GM12875 (cell line): ENCODE measurements around the gene RANBP2.

Experiments used
- H3K4me3 ChIP-seq: one replicate; pipeline ENCODE4 v1.5.1; 2011; ENCODE audit warnings: low read depth, low read length, control low read depth
- CTCF ChIP-seq: IDR thresholded peaks from 2 replicates; pipeline ENCODE4 v1.5.1; 2011; ENCODE audit warnings: low read depth, mild to moderate bottlenecking, control low read depth, inconsistent platforms, low read length, moderate library complexity, borderline replicate concordance; ENCODE audit not compliant: insufficient read depth

RANBP2 gene

DNA sequence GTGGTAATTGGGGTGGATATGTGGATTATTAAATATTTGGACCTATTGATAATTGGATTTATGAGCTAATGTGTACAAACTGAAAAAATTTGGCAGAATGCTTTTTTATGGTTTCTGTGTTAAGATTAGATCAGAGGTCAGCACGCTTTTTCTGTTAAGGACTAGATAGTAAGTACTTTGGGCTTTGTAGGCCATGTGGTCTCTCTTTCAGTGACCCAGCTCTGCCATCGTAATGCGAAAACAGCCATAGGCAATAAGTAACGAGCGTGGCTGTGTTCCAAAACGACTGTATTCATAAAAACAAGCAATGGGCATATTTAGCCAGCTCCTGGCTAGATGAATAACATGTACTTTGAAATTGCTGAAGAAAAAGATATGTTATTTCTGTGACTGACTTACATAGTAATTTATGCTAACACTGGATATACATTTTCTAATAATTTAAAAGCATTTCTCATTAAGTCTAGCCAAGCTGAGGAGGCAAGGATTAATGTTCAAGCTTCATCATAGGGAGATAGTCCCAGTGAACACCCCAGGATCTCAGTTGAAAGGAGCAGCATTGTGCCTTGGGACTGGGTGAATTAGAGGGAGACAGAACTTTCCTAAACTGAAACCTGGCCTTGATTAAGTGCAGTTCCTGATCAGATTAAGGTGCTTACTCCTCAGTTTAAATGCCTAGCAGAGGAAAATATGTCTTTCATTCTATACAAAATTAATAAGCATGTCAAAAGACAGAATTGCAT lies 87.3 kb downstream of the RANBP2 start:
- TF ChIP-seq CTCF: no peak

DNA sequence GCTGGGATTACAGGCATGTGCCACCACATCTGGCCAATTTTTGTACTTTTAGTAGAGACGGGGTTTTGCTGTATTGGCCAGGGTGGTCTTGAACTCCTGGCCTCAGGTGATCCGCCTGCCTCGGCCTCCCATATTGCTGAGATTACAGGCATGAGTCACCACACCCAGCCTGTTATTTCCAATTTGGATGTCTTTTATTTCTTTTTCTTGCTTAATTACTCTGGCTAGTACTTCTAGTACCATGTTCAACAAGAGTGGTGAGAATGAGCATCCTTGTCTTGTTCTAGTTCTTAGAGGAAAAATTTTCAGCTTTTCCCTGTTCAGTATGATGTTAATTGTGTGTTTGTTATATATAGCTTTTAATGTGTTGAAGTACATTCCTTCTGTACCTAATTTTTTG lies 90.7 kb downstream of the RANBP2 start:
- no peak for TF ChIP-seq CTCF
- H3K4me3 ChIP-seq: no peak overlapping the region

More for the DNA sequence above, 87.3 kb downstream of the RANBP2 start:
- H3K4me3 ChIP-seq: no peak overlapping the region

DNA sequence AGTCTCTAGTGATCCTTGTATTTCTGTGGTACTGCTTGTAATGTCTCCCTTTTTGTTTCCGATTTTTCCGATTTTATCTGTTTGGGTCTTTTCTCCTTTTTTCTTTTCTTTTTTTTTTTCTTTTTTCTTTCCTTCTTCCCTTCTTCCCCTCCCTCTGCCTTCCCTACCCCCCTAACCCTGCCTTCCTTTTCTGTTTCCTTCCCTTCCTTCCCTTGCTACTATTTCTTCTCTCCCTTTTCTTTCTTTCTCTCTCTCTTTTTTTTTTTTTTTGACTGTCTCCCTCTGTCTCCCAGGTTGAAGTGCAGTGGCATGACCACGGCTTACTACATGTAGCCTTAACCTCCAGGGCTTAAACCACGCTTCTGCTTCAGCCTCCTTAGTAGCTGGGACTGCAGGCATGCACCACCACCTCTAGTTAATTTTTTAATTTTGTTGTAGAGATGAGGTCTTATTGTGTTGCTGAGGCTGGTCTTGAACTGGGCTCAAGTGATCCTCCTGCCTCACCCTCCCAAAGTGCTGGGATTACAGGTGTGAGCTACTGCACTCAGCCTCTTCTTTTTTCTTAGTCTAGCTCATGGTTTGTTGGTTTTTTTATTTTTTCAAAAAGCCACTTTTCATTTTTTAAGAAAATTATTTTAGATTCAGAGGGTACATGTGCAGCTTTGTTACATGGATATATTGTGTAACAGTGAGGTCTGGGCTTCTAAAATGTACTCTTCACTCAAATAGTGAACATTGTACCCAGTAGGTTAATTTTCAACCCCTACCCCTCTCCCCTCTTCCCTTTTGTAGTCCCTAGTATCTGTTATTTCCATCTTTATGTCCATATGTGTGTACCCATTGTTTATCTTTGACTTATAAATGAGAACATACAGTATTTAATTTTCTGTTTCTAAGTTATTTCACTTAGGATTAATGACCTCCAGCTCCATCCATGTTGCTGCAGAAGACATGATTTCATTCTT lies 92.0 kb downstream of the RANBP2 start:
- TF ChIP-seq CTCF: no peak
- H3K4me3 ChIP-seq: no peak overlapping the region

DNA sequence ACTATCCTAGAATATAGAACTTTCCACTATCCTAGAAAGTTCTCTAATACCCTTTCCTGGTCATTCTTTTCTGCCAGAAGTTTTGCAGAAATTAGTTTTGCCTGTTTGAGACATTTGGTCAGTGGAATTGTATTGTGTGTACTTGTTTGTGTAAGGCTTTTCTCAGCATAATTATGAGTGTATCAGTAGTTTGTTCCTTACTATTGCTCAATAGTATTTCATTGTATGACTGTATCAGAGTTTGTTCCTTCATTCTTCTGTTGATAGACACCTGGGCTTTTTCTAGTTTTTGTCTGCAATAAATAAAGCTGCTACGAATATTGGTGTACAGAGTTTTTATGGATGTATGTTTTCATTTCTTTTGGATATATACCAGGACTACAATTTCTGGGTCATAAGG lies 94.5 kb downstream of the RANBP2 start:
- TF ChIP-seq CTCF: no peak
- H3K4me3 ChIP-seq: no peak overlapping the region

GRCh38 chr2:108820482-108820881 lies 101.2 kb downstream of the RANBP2 start:
- H3K4me3 ChIP-seq: no peak overlapping the region
- no peak for TF ChIP-seq CTCF

DNA sequence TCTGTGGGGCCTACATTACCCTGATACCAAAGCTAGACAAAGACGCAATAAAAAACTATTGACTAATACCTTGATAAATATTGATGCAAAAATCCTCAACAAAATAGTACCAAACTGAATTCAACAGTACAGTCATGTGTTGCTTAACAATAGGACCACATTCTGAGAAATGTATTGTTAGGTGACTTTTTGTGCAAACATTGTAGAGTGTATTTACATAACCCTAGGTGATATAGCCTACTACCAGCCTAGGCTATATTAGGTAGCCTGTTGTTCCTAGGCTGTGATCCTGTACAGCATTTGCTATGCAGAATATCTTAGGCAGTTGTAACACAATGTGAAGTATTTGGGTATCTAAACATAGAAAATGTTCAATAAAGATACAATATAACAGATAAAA lies 104.0 kb downstream of the RANBP2 start:
- no peak for TF ChIP-seq CTCF
- H3K4me3 ChIP-seq: no peak overlapping the region
